Measurements from ENCODE around the gene HLA-DMB. TPM values are rescaled to one million over a fixed set of nuclear protein-coding genes. Genes with fewer than 3 reads are reported as not detected.

Gene HLA-DMB
- total RNA-seq, 3 donors from 2014 or later (not counting 1 experiment from before 2014, with no cell fraction given): 19.5 to 28.1 (median 23.0) TPM

- Histone ChIP-seq H3K27ac (ENCODE audit: low read length) (no peak overlapping the region), H3K36me3 (ENCODE audit: control insufficient read depth, insufficient read depth, low read length) (no peaks in the 10 kb centered on the region), H3K4me3 (ENCODE audit: low read length) (no peak overlapping the region), H3K9me3 (ENCODE audit: control insufficient read depth, insufficient read depth, low read length) (no peaks in the 10 kb centered on the region), H3K27me3 (ENCODE audit: control insufficient read depth, insufficient read depth, low read length) (no peaks in the 10 kb centered on the region), H3K4me1 (ENCODE audit: control insufficient read depth, insufficient read depth, low read length) (peaks cover 2% of the 10 kb centered on the region)
- no peak for ATAC-seq
- Mint-ChIP-seq H3K27ac (no peak overlapping the region), H3K27me3 (ENCODE audit: low read depth in 2 of 2) (no peaks in the 10 kb centered on the region), H3K9me3 (no peaks in the 10 kb centered on the region), H3K4me1 (peaks cover 4 to 5% of the 10 kb centered on the region in 2 donors), H3K36me3 (no peaks in the 10 kb centered on the region), H3K4me3 (no peak overlapping the region)
- no peak for DNase-seq
- intact Hi-C loops (cut with micrococcal nuclease): no loop called here
- no peak for TF ChIP-seq CTCF (IDR thresholded peaks at IDR 0.05)
- 92% methylated on average over 2 of the region's 2 CpGs for WGBS (ENCODE audit: insufficient coverage)
Observed at GRCh38 chr6:32888576-32888975, 52.3 kb downstream of the HLA-DMB start.

- DNase-seq (no peak), ATAC-seq (no peak)
- no peaks in the 10 kb centered on the region for H3K27me3 Mint-ChIP-seq (ENCODE audit: low read depth in 2 of 2)
- Histone ChIP-seq H3K27ac (ENCODE audit: low read length) (no peak overlapping the region), H3K4me3 (ENCODE audit: low read length) (no peak overlapping the region), H3K36me3 (ENCODE audit: control insufficient read depth, insufficient read depth, low read length) (no peaks in the 10 kb centered on the region), H3K4me1 (ENCODE audit: control insufficient read depth, insufficient read depth, low read length) (no peaks in the 10 kb centered on the region), H3K27me3 (ENCODE audit: control insufficient read depth, insufficient read depth, low read length) (no peaks in the 10 kb centered on the region), H3K9me3 (ENCODE audit: control insufficient read depth, insufficient read depth, low read length) (no peaks in the 10 kb centered on the region)
- no peak overlapping the region for H3K27ac Mint-ChIP-seq
- no peak overlapping the region for H3K4me3 Mint-ChIP-seq
- peaks cover 0 to 5% of the 10 kb centered on the region in 2 donors for H3K4me1 Mint-ChIP-seq
- no peaks in the 10 kb centered on the region for H3K36me3 Mint-ChIP-seq
- TF ChIP-seq CTCF (IDR thresholded peaks at IDR 0.05): no peak
- WGBS (ENCODE audit: insufficient coverage): 88% methylated on average over 5 of the region's 5 CpGs
- H3K9me3 Mint-ChIP-seq: no peaks in the 10 kb centered on the region
- intact Hi-C loops (cut with micrococcal nuclease): no loop called here
Observed at GRCh38 chr6:32887616-32888015, 53.2 kb downstream of the HLA-DMB start.

DNA sequence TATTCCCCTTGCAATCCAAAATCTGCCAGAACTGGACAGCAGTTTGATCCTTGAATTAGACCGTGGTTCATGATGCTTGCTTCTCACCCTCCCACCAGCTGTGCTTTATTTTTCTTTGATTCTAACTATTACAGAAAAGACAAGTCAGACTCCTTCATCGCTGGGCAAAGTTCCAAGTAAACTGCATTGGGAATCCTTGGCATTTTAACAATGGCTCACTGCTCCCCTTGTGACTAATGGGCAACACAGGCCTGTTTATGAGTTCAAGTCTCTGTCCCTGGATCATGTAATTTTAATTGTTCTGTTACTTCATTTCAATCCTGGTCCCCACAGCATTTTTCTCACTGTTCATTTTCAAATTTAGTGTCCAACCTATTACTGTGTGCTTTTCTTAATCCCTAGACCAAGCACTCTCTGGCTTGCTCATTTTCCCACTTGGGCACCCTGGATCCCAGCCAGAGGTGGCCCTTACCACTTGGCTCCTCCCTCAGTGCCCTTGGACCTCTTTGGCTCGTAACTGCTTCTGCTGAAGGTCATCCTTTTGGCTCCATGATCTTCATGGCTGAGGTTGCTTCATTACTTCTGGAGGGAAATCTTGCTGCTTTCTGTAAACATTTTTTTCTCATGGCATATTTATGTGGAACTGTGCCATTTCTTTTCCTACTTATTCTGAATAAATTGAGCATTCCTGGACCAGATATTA, 54.0 kb downstream of the HLA-DMB start:
- Histone ChIP-seq H3K4me3 (ENCODE audit: low read length) (no peak overlapping the region), H3K9me3 (ENCODE audit: control insufficient read depth, insufficient read depth, low read length) (no peaks in the 10 kb centered on the region), H3K27ac (ENCODE audit: low read length) (no peak overlapping the region), H3K36me3 (ENCODE audit: control insufficient read depth, insufficient read depth, low read length) (no peaks in the 10 kb centered on the region), H3K4me1 (ENCODE audit: control insufficient read depth, insufficient read depth, low read length) (no peaks in the 10 kb centered on the region), H3K27me3 (ENCODE audit: control insufficient read depth, insufficient read depth, low read length) (no peaks in the 10 kb centered on the region)
- intact Hi-C loops (cut with micrococcal nuclease): no loop called here
- DNase-seq (no peak), ATAC-seq (no peak)
- no peak for TF ChIP-seq CTCF (IDR thresholded peaks at IDR 0.05)
- 79% methylated on average over 3 of the region's 3 CpGs for WGBS (ENCODE audit: insufficient coverage)
- Mint-ChIP-seq H3K36me3 (no peaks in the 10 kb centered on the region), H3K4me3 (no peak overlapping the region), H3K9me3 (no peaks in the 10 kb centered on the region), H3K27me3 (ENCODE audit: low read depth in 2 of 2) (no peaks in the 10 kb centered on the region), H3K4me1 (peaks cover 0 to 5% of the 10 kb centered on the region in 2 donors), H3K27ac (no peak overlapping the region)
